ENCODE measurements around the gene CRYBG2.
"Not testable (repeated sequence)": the region's sequence is repeated elsewhere in the genome, so short reads cannot be mapped to it uniquely, and the experiment has no call there.

The CRYBG2 gene

DNA sequence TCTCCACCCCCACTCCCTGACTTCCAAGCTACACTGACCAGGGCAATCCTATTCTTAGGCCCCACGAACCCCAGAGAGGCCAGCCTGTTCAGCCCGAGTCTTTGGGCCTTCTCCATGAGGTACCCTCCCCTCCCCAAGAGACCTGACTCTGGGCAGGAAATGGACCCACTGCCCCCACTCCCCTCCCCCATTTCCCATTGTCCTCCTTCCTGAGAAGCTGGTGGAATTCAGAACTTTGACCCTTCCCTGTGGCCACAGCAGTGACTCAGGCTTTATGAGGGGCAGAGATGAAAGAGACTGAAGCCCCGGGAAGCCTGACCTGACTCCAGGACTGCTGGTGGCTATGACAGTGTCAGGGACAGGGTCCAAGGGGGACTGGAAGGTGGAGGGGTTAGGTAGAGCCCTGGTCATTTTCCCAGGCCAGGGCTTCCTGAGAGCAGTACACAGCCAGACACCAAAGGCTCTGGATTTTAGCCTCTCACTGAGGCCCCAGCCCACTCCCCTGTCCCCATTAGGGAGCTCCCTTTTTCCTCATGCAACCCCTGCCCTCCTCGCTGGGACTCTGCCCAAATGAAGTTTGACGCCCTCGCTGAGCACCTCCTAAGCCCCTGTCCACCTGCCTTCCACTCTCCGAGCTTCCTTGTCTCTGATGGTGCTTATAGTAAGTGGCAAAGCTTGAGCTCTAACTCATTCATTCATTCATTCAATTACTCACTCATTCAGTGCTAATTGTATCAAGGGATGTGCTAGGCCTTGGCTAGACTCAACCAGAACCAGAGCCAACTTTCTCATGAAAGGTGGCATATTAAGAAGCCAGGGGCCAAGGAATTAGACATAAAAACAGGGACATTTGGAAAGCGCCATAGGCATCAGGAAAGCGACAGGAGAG, 3.0 kb downstream of the CRYBG2 start:
- DNase-seq (ENCODE audit: low read depth): no peak

DNA sequence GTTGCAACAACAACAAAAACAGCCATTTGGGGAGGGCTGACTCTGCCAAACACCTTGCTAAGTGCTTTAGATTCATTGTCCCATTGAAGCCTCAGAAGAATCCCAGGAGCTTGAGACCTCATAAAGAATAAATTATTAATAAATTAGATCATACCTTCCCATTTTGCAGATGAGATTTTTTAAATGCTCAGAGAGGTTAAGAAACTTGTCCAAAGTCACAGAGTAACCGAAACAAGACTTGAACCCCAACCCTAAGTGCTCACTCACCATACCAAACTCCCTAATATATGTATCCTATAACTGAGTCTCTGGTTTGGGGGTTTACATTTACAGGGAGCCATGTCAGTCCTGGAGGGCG, 3.6 kb downstream of the CRYBG2 start:
- no peak for DNase-seq (ENCODE audit: low read depth)

DNA sequence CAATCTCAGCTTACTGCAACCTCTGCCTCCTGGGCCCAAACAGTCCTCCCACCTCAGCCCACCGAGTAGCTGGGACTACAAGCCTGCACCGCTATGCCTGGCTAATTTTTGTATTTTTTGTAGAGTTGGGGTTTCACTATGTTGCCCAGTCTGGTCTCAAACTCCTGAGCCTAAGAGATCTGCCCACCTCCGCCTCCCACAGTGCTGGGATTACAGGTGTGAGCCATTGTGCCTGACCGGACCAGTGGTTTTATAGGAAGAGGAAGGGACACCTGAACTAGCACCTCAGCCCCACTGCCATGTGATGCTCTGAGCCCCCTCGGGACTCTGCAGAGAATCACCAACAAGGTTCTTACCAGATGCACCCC, 4.1 kb downstream of the CRYBG2 start:
- DNase-seq (ENCODE audit: low read depth): no peak

DNA sequence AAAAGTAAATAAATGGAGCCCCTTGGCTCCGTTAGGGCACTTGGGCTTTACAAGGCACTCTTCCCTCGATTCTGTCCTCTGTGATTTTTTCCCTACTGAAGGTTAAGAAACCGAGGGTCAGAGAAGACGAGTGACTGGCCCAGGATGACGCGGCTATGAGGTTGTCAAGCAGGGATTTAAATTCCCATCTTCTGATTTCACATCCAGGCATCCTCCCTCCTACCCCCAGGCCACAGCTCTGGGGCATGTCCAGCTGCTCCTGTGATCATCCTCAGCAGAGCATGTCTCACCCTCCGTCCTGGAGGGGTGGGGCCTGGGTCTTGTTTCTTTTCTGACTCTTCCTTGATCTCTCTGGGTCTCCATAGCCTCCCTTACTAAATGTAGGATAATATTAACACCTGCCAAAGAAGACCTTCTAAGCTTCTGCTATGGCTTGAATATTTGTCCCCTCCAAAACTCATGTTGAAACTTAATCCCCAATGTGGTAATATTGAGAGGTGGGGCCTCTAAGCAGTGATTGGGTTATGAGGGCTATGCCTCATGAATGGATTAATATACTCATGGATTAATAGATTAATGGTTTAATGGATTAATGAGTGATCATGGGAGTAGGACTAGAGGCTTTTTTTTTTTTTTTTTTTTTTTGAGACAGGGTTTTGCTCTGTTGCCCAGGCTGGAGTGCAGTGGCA, 4.6 kb downstream of the CRYBG2 start:
- DNase-seq (ENCODE audit: low read depth): peak; percentile 89

- DNase-seq (ENCODE audit: low read depth): no peak
Observed at GRCh38 chr1:26346274-26347033, 7.5 kb downstream of the CRYBG2 start.

DNA sequence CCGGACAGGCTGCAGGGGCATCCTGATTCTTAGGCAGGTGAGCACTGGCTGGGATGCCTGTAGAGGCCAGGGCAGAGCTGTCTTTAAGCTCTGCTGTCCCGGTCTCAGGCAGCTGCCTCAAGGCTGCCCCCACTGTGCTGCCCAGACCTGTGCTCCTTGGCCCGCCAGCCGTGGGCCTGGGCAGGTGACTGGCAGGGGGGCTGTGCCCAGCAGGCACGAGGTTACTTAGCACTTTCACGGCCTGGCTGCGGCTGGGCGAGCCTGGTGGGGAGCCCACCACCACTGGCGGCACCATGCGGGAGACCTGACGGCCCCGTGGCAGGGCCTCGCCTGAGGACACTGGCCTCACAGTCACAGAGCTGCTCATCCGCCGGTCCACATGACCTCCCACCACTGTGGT, 8.2 kb downstream of the CRYBG2 start:
- DNase-seq (ENCODE audit: low read depth): no peak

DNA sequence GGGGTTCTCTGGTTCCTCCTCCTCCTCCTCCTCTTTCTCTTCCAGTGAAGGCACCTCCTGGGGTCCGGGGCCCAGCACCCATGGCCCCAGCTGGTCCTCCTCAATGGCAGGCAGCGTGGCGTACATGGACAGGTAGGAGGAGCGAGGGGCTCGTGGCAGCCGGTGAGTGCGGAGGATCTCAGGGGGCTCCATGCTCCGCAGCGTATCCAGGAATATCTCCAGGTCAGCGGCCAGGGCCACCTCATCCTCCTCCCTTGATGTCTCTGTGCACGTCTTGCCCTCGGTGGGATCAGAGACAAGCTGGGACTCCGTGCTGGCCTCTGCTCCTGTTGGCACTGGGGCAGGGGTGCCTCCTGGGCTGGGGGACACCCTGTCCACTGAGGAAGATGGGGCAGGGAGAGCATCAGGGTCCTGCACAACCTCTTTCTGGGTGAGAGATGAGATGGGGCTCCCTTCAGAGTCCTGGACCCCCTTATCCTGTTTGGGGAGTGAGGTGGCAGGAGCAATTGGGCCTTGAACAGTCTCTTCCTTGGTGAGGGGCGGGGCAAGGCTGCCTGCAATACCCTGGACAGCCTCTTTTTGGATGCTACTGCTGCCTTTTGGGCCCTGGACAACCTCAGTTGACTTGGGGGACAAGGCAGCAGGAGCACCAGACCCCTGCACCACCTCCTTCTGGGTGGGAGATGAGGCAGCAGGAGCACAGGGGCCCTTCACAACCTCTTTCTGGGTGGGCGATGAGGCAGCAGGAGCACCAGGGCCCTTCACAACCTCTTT, 9.6 kb downstream of the CRYBG2 start:
- DNase-seq (ENCODE audit: low read depth): no peak

DNA sequence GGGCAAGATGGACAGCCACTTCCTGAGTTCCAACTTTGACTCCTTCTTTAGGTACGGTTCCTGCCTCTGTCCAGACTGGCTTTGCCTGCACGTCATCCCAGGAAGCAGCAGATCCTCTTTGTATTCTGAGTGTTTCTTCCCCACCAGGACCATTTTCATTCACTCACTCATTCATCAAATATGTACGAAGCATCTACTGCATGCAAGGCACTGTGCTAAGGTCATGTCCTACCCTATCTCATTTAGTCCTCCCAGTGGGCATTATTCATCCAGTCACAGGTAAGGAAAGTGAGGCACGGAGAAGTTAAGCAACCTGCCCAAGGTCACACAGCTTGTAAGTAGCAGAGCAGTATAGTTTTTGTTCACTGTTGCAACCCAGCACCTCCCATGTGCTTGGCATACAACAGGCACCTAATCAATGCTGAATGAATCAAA, 13.9 kb downstream of the CRYBG2 start:
- no peak for DNase-seq (ENCODE audit: low read depth)

DNA sequence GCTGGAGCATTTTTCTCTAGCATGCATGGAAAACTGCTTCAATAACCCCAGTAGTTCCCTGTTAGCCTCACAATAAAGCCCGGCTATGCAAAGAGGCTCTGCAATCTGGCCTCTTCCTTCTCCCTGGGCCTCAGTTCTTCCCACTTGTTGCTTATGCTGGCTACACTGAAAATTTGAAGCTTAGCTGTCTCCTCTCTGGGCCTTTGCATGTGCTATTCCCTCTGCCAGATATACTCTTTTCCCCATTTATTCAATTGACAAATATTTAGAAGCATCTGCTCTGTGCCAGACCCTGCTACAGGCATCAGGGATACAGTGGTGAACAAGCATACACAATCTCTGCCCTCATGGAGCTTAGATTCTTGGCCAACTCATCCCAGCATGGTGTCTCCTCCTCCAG, 15.3 kb downstream of the CRYBG2 start:
- DNase-seq (ENCODE audit: low read depth): no peak

GRCh38 chr1:26337625-26338024, 16.3 kb downstream of the CRYBG2 start:
- DNase-seq (ENCODE audit: low read depth): no peak

DNA sequence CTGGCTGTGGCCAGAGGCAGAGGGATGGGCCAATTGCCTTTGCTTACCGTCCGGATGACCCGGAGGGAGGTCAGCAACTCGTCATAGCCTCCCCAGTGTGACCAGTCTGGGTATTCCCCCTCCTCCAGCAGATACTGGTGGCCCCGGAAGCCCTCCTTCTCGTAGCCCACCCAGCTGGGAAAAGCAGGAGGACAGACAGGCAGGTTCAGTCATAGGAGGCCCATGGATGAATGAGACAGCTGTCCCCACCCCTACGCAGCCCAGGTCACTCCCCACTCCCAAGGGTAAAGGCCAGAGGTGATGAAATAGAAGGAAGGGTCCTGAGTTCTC, 16.8 kb downstream of the CRYBG2 start:
- no peak for DNase-seq (ENCODE audit: low read depth)

GRCh38 chr1:26336477-26337205, 17.3 kb downstream of the CRYBG2 start:
- DNase-seq (ENCODE audit: low read depth): no peak

GRCh38 chr1:26335774-26336476, 18.0 kb downstream of the CRYBG2 start:
- DNase-seq (ENCODE audit: low read depth): no peak

- DNase-seq (ENCODE audit: low read depth): not testable (repeated sequence)
Observed at GRCh38 chr1:26333312-26333711, 20.6 kb downstream of the CRYBG2 start.

GRCh38 chr1:26330276-26330675, 23.7 kb downstream of the CRYBG2 start:
- DNase-seq (ENCODE audit: low read depth): no peak

DNA sequence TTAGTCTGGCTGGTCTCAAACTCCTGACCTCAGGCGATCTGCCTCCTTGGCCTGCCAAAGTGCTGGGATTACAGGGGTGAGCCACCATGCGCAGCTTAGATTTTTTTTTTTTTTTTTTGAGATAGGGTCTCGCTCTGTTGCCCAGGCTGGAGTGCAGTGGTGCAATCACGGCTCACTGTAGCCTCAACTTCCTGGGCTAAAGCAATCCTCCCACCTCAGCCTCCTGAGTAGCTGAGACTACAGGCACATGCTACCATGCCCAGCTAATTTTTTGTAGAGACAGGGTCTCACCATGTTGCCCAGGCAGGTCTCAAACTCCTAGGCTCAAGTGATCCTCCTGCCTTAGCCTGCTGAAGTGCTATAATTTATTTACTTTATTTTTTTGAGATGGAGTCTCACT, 24.6 kb downstream of the CRYBG2 start:
- DNase-seq (ENCODE audit: low read depth): not testable (repeated sequence)

- no peak for DNase-seq (ENCODE audit: low read depth)
Observed at GRCh38 chr1:26328597-26328996, 25.3 kb downstream of the CRYBG2 start.

GRCh38 chr1:26327956-26328362, 26.0 kb downstream of the CRYBG2 start:
- no peak for DNase-seq (ENCODE audit: low read depth)

- DNase-seq (ENCODE audit: low read depth): no peak
Observed at GRCh38 chr1:26324550-26324949, 29.4 kb downstream of the CRYBG2 start.

DNA sequence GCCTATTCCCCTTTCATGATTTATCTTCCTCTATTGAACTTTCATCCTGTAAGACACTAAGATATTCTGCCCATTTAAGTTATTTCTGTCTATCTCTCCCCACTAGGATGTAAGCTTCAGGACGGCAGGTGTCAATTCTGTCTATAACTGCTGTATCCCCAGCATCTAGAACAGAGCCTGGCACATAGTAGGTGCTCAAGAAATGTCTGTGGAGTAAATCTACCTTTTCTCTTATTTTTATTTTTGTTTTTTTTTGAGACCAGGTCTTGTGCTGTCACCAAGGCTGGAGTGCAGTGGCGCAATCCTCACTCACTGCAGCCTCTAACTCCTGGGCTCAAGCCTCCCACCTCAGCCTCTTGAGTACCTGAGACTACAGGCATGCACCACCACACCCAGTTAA, 30.5 kb downstream of the CRYBG2 start:
- no peak for DNase-seq (ENCODE audit: low read depth)

- DNase-seq (ENCODE audit: low read depth): no peak
Observed at GRCh38 chr1:26322042-26322331, 31.9 kb downstream of the CRYBG2 start.

Data from iris pigment epithelial cell (primary cell).